Measurements from ENCODE around the gene OLFM2. TPM values are rescaled to one million over a fixed set of nuclear protein-coding genes. Genes with fewer than 3 reads are reported as not detected.

The OLFM2 gene
- total RNA-seq, 120 experiments from 2014 or later, result 50.2 to 350 (median 106) TPM

Other genes starting within 250 kb of the OLFM2 start
- gene ZNF846, start 167.8 kb downstream of the OLFM2 start, total RNA-seq, result 10 to 100 TPM; 22.4 to 55.4 (median 33.7) TPM
- gene FBXL12, start 117.4 kb downstream of the OLFM2 start, total RNA-seq, result 10 to 100 TPM; 10.8 to 26.2 (median 17.7) TPM
- 100 to 1,000 TPM; 172 to 365 (median 275) TPM for gene UBL5, start 108.6 kb downstream of the OLFM2 start, total RNA-seq
- 100 to 1,000 TPM; 108 to 307 (median 215) TPM for gene PIN1, start 101.2 kb downstream of the OLFM2 start, total RNA-seq
- 100 to 1,000 TPM in 1 of 120 experiments, 10 to 100 TPM in 118, 1 to 10 TPM in 1; 9.4 to 144 (median 31.3) TPM for gene COL5A3, start 74.0 kb upstream of the OLFM2 start, total RNA-seq
- not detected for gene RDH8, start 77.0 kb upstream of the OLFM2 start, total RNA-seq
- 10 to 100 TPM; 34.9 to 82.2 (median 49.6) TPM for gene SHFL, start 149.8 kb upstream of the OLFM2 start, total RNA-seq
- gene ANGPTL6, start 166.2 kb upstream of the OLFM2 start, total RNA-seq, result 1 to 10 TPM in 47 of 120 experiments, under 1 TPM in 64, not detected in 9; 0.31 to 4.0 (median 0.87) TPM
- 10 to 100 TPM; 32.9 to 65.3 (median 43.5) TPM for gene PPAN, start 169.8 kb upstream of the OLFM2 start, total RNA-seq
- 10 to 100 TPM; 14.1 to 36.6 (median 23.2) TPM for gene P2RY11, start 175.2 kb upstream of the OLFM2 start, total RNA-seq
- gene EIF3G, start 183.4 kb upstream of the OLFM2 start, total RNA-seq, result 100 to 1,000 TPM in 80 of 120 experiments, 10 to 100 TPM in 40; 78.7 to 131 (median 104) TPM

All from dorsolateral prefrontal cortex (tissue), 118 donors.